GM18526 (cell line): ENCODE data around the gene CKAP5.

ENCODE experiments used
- POLR2A ChIP-seq: IDR thresholded peaks from 3 replicates; pipeline ENCODE4 v1.6.1; 2011; ENCODE audit not compliant: insufficient read length; ENCODE audit errors: extremely low read depth

Gene CKAP5

DNA sequence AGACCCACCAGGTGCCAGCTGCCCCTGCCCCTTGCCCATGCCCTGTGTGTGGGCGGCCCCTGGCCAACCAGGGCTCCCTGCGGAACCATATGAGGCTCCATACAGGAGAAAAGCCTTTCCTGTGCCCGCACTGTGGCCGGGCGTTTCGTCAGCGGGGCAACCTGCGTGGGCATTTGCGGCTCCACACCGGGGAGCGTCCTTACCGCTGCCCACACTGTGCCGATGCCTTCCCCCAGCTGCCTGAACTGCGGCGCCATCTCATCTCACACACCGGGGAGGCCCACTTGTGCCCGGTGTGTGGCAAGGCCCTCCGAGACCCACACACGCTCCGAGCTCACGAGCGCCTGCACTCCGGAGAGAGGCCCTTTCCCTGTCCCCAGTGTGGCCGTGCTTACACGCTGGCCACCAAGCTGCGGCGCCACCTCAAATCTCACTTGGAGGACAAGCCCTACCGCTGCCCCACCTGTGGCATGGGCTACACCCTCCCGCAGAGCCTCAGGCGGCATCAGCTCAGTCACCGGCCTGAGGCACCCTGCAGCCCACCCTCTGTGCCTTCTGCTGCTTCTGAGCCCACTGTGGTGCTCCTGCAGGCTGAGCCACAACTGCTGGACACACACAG lies 140.9 kb downstream of the CKAP5 start:
- TF ChIP-seq POLR2A, result no peak

GRCh38 chr11:46701078-46701654 lies 144.9 kb downstream of the CKAP5 start:
- peak; percentile 58 for TF ChIP-seq POLR2A

- peak; percentile 89 for TF ChIP-seq POLR2A
These were observed 145.6 kb downstream of the CKAP5 start, which contains the start of the genes ARHGAP1 and ZNF408 for GRCh38 chr11:46700241-46701077. TSS of gene ARHGAP1 (minus strand) at chr11:46700619. CDS start at chr11:46696107, 4,512 bp downstream. TSS of gene ZNF408 (plus strand) at chr11:46701031. CDS start at chr11:46701048, 17 bp downstream.

DNA sequence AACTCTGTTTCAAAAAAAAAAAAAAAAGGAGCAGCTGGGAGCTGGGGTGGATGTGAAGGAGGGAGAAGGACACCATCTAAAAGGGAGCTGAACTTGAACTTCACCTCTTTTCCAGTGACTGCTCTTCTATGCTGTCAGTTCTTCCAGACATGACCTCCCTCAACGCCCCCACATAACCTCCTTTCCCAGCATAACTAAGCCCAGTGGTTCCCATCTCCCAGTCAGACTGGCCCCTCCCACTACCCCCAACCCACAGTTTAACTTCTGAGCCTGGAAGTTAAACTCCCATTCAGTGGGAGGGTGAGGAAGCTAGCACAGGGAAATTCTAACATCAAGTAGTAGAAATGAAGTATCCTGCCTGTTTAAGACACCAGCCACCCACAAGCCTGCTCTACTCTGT lies 147.5 kb downstream of the CKAP5 start:
- no peak for TF ChIP-seq POLR2A

GRCh38 chr11:46697723-46698122 lies 148.4 kb downstream of the CKAP5 start:
- TF ChIP-seq POLR2A, result no peak

GRCh38 chr11:46697303-46697702 lies 148.8 kb downstream of the CKAP5 start:
- TF ChIP-seq POLR2A, result no peak

DNA sequence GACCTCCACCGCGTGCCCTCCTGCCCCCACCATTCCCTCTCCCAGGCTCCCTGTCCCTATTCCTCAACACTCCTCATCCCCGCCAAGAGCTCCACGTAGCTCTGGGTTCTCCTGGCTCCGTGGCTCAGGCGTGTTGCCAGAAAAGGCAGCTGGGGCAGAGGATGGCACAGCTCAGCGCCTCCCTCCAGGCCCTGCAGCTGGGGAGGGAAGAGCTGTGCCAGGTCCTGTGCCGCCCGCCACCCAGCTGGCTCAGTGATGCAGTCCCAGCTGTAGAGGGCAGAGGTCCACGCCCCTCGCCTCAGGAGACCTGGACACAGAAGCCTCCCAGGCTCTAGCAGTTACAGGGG lies 149.9 kb downstream of the CKAP5 start:
- TF ChIP-seq POLR2A, result no peak

DNA sequence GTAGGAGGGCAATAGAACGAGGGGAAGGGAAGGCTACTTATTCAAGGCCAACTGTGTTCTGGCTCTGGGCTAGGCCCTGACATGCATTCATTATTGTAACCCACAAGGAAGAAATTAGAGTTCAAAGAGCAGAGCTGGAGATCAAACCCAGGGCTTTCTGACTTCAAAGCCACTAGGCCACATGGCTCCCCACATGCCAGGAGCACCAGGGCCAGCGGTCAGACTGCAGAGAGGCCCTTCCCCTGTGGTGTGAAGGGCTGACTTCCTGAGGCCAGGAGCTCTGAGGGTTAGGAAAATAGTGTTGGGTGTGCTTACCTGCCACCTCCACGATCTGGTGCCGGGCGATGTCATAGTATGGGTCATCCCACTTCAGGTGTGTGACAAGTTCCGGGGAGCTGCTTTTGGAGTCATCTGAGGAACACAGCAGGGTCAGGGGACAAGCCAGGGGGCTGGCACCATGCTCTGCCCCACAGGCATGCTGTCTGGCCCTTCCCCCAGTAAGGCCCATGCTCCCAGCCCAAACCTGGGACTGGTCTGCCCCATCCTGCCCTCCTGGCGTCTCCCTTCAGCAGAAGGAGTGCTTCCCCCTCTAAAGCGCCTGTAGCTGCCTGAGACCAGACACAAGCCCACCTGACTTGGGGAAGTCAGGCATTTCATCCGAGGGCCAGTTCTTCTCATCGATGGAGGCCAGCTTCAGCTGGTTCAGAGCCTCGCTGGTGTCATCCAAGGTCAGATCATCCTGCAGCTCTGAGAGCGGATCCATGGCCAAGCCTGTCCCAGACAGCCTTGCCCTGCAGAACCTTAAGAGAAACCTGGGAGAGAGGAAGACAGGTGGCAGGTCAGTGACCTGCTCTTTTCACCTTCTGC lies 150.5 kb downstream of the CKAP5 start:
- TF ChIP-seq POLR2A, result no peak

DNA sequence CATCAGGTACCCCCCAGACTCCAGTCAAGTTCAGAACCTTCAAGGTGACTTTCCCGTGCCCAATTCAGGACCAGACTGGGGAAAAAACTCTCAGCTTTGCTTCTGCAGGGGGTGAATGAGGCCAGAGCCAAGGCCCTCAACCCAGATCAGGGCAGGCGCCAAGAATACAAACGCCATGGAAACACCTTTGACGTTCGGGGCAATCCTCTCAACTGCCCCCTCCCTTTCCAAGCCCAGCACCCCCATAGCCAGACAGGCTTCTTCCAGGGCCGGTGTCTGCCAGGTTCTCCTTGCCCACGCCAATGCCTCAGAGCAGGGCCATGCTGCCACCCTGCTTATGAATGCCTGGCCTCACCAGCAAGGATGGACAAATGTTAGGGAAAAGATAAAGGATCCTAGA lies 151.5 kb downstream of the CKAP5 start:
- TF ChIP-seq POLR2A, result no peak

- TF ChIP-seq POLR2A, result no peak
These were observed 152.0 kb downstream of the CKAP5 start for GRCh38 chr11:46694072-46694471.

GRCh38 chr11:46693597-46694012 lies 152.5 kb downstream of the CKAP5 start:
- no peak for TF ChIP-seq POLR2A
